Mucosa of gallbladder (tissue), 1 donor: ENCODE results near the gene TFB1M. TPM values are rescaled to one million over a fixed set of nuclear protein-coding genes. Genes with fewer than 3 reads are reported as not detected.
"Not testable (repeated sequence)": the region's sequence is repeated elsewhere in the genome, so short reads cannot be mapped to it uniquely, and the experiment has no call there.

Source experiments
- DNase-seq: peaks from one replicate; pipeline ENCODE4 v3.0.0-alpha.2; 2020; ENCODE audit warnings: low spot score
- total RNA-seq: library from RNA; stranded (reverse); gene quantifications from one replicate; pipeline ENCODE4 v1.2.1, GENCODE V29; 2021
- donor health status: DM: no; HTN: no; CAD: no.

Gene TFB1M
- total RNA-seq, 1 donor from 2014 or later: 17.6 TPM

- DNase-seq: no peak
Observed at GRCh38 chr6:155237613-155238012, 76.7 kb downstream of the TFB1M start.

- DNase-seq: no peak
Observed at GRCh38 chr6:155235087-155235486, 79.2 kb downstream of the TFB1M start.

GRCh38 chr6:155234687-155235086, 79.6 kb downstream of the TFB1M start:
- no peak for DNase-seq

GRCh38 chr6:155234167-155234566, 80.1 kb downstream of the TFB1M start:
- no peak for DNase-seq

GRCh38 chr6:155232848-155233247, 81.4 kb downstream of the TFB1M start:
- DNase-seq: no peak

GRCh38 chr6:155230975-155231374, 83.3 kb downstream of the TFB1M start:
- DNase-seq: not testable (repeated sequence)

- no peak for DNase-seq
Observed at GRCh38 chr6:155228546-155229166, 85.6 kb downstream of the TFB1M start.

- DNase-seq: no peak
Observed at GRCh38 chr6:155227046-155227445, 87.2 kb downstream of the TFB1M start.

- DNase-seq: no peak
Observed at GRCh38 chr6:155224618-155225017, 89.7 kb downstream of the TFB1M start.

GRCh38 chr6:155223646-155224451, 90.4 kb downstream of the TFB1M start:
- DNase-seq: no peak

- DNase-seq: no peak
Observed at GRCh38 chr6:155222506-155222905, 91.8 kb downstream of the TFB1M start.

GRCh38 chr6:155221086-155221485, 93.2 kb downstream of the TFB1M start:
- DNase-seq: no peak

- DNase-seq: no peak
Observed at GRCh38 chr6:155219858-155220301, 94.4 kb downstream of the TFB1M start.

GRCh38 chr6:155219299-155219698, 95.0 kb downstream of the TFB1M start:
- no peak for DNase-seq

GRCh38 chr6:155218711-155219110, 95.6 kb downstream of the TFB1M start:
- not testable (repeated sequence) for DNase-seq

GRCh38 chr6:155216312-155217046, 97.8 kb downstream of the TFB1M start:
- DNase-seq: no peak

- DNase-seq: no peak
Observed at GRCh38 chr6:155215906-155216305, 98.4 kb downstream of the TFB1M start.

GRCh38 chr6:155213611-155214372, 100.5 kb downstream of the TFB1M start:
- DNase-seq: no peak

- DNase-seq: no peak
Observed at GRCh38 chr6:155212616-155213380, 101.5 kb downstream of the TFB1M start.

- no peak for DNase-seq
Observed at GRCh38 chr6:155212106-155212505, 102.2 kb downstream of the TFB1M start.

- no peak for DNase-seq
Observed at GRCh38 chr6:155207223-155207622, 107.1 kb downstream of the TFB1M start.
